ENCODE measurements around the gene C12orf60.

Gene C12orf60

DNA sequence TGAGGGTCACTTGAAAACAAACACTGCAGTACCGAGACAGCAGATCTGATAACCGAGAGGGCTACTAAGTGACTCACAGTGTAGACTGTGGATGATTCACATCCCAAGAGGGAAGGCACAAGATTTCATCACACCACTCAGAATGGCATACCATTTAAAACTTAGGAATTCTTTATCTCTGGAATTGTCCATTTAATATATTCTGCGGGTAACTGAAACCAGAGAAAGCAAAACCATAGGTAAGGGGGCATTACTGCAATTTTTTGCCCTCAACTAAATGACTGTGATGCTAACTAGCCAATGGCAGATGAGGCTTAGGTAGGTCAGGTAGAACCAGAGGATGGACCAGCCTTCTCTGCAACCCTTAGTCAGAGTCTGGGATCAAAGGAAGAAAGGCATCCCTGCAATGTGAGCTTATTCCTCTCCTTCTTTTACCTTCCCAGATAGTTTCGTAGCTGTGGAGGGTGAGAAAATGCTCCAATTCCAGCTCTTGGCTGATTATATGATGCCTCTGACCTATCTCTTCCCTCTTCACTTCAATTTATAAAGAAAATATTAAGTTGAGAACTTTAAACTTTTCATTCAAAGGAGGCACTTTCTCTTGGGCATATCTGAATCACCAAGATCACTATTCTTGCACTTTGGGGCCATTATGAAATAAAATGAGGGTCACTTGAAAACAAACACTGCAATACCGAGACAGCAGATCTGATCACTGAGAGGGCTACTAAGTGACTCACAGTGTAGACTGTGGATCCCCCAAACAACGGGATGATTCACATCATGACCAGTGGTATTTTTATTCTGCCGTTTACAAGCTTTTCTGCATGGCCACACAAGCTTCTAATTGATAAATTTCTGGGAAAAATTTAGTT is 33.1 kb downstream of the C12orf60 start:
- no peaks in the 10 kb centered on the region for H3K27me3 ChIP-seq (ENCODE audit: control insufficient read depth, low read length)
- no peak overlapping the region for H3K27ac ChIP-seq (ENCODE audit: low read depth, low read length)
- no peak overlapping the region for H3K4me2 ChIP-seq (ENCODE audit: low read length)
- H3K4me3 ChIP-seq (ENCODE audit: low read length) = no peak overlapping the region
- H4K20me1 ChIP-seq (ENCODE audit: control insufficient read depth, insufficient read depth, low read depth, low read length) = no peaks in the 10 kb centered on the region
- H3K36me3 ChIP-seq (ENCODE audit: control insufficient read depth, low read length) = no peaks in the 10 kb centered on the region
- H3K4me1 ChIP-seq (ENCODE audit: control insufficient read depth, low read length) = peaks cover 3% of the 10 kb centered on the region; the same call in 1 of the 2 replicates
- H3K79me2 ChIP-seq (ENCODE audit: control insufficient read depth, low read length) = no peaks in the 10 kb centered on the region
- TF ChIP-seq, protein P1, sequence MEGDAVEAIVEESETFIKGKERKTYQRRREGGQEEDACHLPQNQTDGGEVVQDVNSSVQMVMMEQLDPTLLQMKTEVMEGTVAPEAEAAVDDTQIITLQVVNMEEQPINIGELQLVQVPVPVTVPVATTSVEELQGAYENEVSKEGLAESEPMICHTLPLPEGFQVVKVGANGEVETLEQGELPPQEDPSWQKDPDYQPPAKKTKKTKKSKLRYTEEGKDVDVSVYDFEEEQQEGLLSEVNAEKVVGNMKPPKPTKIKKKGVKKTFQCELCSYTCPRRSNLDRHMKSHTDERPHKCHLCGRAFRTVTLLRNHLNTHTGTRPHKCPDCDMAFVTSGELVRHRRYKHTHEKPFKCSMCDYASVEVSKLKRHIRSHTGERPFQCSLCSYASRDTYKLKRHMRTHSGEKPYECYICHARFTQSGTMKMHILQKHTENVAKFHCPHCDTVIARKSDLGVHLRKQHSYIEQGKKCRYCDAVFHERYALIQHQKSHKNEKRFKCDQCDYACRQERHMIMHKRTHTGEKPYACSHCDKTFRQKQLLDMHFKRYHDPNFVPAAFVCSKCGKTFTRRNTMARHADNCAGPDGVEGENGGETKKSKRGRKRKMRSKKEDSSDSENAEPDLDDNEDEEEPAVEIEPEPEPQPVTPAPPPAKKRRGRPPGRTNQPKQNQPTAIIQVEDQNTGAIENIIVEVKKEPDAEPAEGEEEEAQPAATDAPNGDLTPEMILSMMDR (IDR thresholded peaks at IDR 0.05; ENCODE audit: low read depth, low read length, poor library complexity, severe bottlenecking) = no peak
- TF ChIP-seq EZH2phosphoT487 (IDR thresholded peaks at IDR 0.05; ENCODE audit: borderline replicate concordance, low read length) = no peak
- no peaks in the 10 kb centered on the region; the same call in 1 of the 2 replicates for H3K9me2 ChIP-seq (replicated peaks; ENCODE audit: control insufficient read depth, low read length)
- no peaks in the 10 kb centered on the region for H3K9me3 ChIP-seq (ENCODE audit: control insufficient read depth, insufficient read depth, low read length)
- H3F3A ChIP-seq (ENCODE audit: control insufficient read depth, insufficient read depth) = no peaks in the 10 kb centered on the region

GRCh38 chr12:14839262-14839661 is 35.8 kb downstream of the C12orf60 start:
- no peak overlapping the region for H3K4me3 ChIP-seq (ENCODE audit: low read length)
- H3K36me3 ChIP-seq (ENCODE audit: control insufficient read depth, low read length) = no peaks in the 10 kb centered on the region
- H3K4me2 ChIP-seq (ENCODE audit: low read length) = no peak overlapping the region
- TF ChIP-seq EZH2phosphoT487 (IDR thresholded peaks at IDR 0.05; ENCODE audit: borderline replicate concordance, low read length) = no peak
- TF ChIP-seq, protein P1 (IDR thresholded peaks at IDR 0.05; ENCODE audit: low read depth, low read length, poor library complexity, severe bottlenecking) = no peak
- H4K20me1 ChIP-seq (ENCODE audit: control insufficient read depth, insufficient read depth, low read depth, low read length) = no peaks in the 10 kb centered on the region
- H3K27ac ChIP-seq (ENCODE audit: low read depth, low read length) = no peak overlapping the region
- H3K9me2 ChIP-seq (replicated peaks; ENCODE audit: control insufficient read depth, low read length) = no peaks in the 10 kb centered on the region
- H3F3A ChIP-seq (ENCODE audit: control insufficient read depth, insufficient read depth) = no peaks in the 10 kb centered on the region
- H3K4me1 ChIP-seq (ENCODE audit: control insufficient read depth, low read length) = peaks cover 3% of the 10 kb centered on the region; the same call in 1 of the 2 replicates
- H3K9me3 ChIP-seq (ENCODE audit: control insufficient read depth, insufficient read depth, low read length) = no peaks in the 10 kb centered on the region
- no peaks in the 10 kb centered on the region for H3K27me3 ChIP-seq (ENCODE audit: control insufficient read depth, low read length)
- H3K79me2 ChIP-seq (ENCODE audit: control insufficient read depth, low read length) = no peaks in the 10 kb centered on the region

DNA sequence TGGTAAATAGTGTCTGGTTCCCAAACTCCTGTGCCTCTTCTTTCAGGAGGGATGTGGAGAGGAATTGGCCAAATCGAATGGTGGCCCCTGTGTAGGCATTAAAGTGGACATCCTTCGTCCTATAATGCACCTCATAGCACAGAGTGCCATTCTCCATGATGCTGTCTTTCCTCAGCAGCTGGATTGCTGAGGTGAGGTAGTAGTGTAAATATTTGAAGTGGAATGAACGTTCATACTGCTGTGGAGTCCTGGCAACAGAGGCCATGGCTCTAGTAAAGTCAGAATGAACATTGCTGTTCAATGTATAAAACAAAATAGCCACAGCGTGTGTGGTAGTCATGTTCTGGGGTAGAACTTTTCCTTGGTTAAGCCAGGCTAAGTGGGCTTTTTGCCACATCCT is 37.1 kb downstream of the C12orf60 start:
- H3K4me3 ChIP-seq (ENCODE audit: low read length) = no peak overlapping the region
- H3K9me2 ChIP-seq (replicated peaks; ENCODE audit: control insufficient read depth, low read length) = no peaks in the 10 kb centered on the region
- no peaks in the 10 kb centered on the region for H3K79me2 ChIP-seq (ENCODE audit: control insufficient read depth, low read length)
- no peak for TF ChIP-seq EZH2phosphoT487 (IDR thresholded peaks at IDR 0.05; ENCODE audit: borderline replicate concordance, low read length)
- TF ChIP-seq, protein P1 (IDR thresholded peaks at IDR 0.05; ENCODE audit: low read depth, low read length, poor library complexity, severe bottlenecking) = no peak
- H3K4me1 ChIP-seq (ENCODE audit: control insufficient read depth, low read length) = peaks cover 9% of the 10 kb centered on the region
- H3K27ac ChIP-seq (ENCODE audit: low read depth, low read length) = no peak overlapping the region
- H3K36me3 ChIP-seq (ENCODE audit: control insufficient read depth, low read length) = no peaks in the 10 kb centered on the region
- no peak overlapping the region for H3K4me2 ChIP-seq (ENCODE audit: low read length)
- H3K27me3 ChIP-seq (ENCODE audit: control insufficient read depth, low read length) = no peaks in the 10 kb centered on the region
- no peaks in the 10 kb centered on the region for H3K9me3 ChIP-seq (ENCODE audit: control insufficient read depth, insufficient read depth, low read length)
- no peaks in the 10 kb centered on the region for H4K20me1 ChIP-seq (ENCODE audit: control insufficient read depth, insufficient read depth, low read depth, low read length)
- H3F3A ChIP-seq (ENCODE audit: control insufficient read depth, insufficient read depth) = no peaks in the 10 kb centered on the region
